Activated CD8-positive, alpha-beta memory T cell treated with anti-CD3 and anti-CD28 coated beads for 36 hours (primary cell): ENCODE results near the gene LDLRAD4. TPM values are rescaled to one million over a fixed set of nuclear protein-coding genes. Genes with fewer than 3 reads are reported as not detected.

ENCODE experiments used
- CTCF ChIA-PET: fragments of 350-600 bp; sonication (Branson Sonifier 250); formaldehyde crosslinking; loops from one replicate; lab custom pipeline; 2021; ENCODE audit warnings: antibody characterized with exemption; lab: Charles Lee
- POLR2A ChIA-PET: fragments of 350-600 bp; sonication (Branson Sonifier 250); formaldehyde crosslinking; loops from one replicate; lab custom pipeline; 2021; ENCODE audit warnings: antibody characterized with exemption; lab: Charles Lee
- total RNA-seq, 2 experiments: library from RNA; stranded (reverse); gene quantifications; one replicate each; pipeline ENCODE4 v1.2.3, GENCODE V29; 2021

LDLRAD4 gene
- total RNA-seq, 2 experiments from 2014 or later = 36.8 to 38.3 TPM

- POLR2A ChIA-PET = no interaction called here
- CTCF ChIA-PET = no interaction called here
Observed at GRCh38 chr18:13223311-13224143, 5.0 kb downstream of the LDLRAD4 start.

DNA sequence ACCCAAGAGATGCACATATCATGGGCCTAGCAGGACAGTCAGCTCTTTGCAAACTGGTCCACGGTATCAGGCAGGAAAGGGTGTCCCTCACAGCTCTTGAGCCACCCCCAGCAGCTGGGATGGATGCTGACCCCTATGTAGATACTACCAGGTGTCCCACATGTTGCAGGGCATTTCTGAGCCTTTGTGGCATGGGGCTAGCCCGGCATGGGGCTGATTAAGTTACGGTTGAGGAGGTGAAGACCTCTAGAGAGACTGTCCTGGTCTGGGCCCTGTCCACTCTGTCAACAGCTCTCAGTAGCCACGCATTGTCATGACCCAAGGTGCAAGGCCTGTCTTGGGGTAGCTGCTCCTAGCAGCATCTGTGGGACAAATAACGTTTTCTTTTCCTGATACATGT is 6.7 kb downstream of the LDLRAD4 start:
- ChIA-PET POLR2A (interaction anchor here (0.5 kb wide), 1 partner anchor 101 kb away, joined by 3 read pairs; no protein-coding TSS in a partner anchor), CTCF (no interaction called here)

DNA sequence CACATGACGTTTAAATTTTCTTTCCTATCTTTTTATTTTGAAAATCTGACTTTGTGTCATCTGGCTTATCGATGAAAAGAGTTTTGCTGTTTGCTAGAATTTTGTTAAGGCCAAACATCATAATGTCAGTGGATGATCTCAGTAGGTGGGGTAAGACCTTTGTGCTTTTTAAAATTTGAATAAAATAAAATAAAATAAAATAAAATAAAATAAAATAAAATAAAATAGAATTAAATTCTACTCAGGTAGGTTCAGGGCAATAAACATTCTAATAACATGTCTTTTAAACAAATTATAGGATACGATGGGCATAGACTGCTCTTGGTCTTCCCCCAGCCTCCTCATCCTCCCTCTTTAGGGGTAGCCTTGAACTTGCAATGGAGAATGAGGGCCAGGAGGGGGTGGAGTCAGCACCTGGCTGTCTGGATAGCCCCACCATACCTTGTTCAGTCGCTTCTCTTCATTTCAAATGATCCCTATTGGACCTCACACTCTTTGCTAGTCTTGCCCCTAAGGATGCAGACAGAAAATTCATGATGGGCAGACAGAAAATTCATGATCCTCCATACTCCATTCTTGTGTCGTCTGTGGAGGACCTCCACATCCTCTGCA is 8.1 kb downstream of the LDLRAD4 start:
- ChIA-PET POLR2A (no interaction called here), CTCF (no interaction called here)

GRCh38 chr18:13227910-13228309 is 9.3 kb downstream of the LDLRAD4 start:
- CTCF ChIA-PET = no interaction called here
- POLR2A ChIA-PET = no interaction called here

- POLR2A ChIA-PET = no interaction called here
- CTCF ChIA-PET = interaction anchor here (0.9 kb wide), 1 partner anchor 13 kb away, joined by 4 read pairs; no protein-coding TSS in a partner anchor
Observed at GRCh38 chr18:13229001-13229671, 10.6 kb downstream of the LDLRAD4 start.

DNA sequence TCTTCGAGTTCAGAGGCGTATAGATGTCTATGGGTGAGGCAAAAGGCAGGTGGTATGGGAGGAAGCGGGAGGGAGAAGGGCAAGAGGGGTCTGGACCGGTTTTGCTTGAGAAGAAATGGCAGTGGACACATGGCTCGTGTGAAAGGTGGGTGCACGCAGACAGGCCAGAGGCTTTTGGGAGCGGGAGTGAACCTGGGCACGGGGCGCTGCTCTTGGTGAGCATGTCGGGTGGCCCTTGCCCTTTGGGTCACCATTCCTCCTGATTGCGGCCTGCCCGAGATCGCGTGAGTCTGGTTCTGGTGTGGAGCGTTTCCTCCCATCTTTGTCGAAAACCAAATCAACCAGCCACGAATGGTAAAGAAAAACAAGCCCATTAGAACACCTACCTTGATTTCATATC is 12.6 kb downstream of the LDLRAD4 start:
- ChIA-PET POLR2A (no interaction called here), CTCF (no interaction called here)

DNA sequence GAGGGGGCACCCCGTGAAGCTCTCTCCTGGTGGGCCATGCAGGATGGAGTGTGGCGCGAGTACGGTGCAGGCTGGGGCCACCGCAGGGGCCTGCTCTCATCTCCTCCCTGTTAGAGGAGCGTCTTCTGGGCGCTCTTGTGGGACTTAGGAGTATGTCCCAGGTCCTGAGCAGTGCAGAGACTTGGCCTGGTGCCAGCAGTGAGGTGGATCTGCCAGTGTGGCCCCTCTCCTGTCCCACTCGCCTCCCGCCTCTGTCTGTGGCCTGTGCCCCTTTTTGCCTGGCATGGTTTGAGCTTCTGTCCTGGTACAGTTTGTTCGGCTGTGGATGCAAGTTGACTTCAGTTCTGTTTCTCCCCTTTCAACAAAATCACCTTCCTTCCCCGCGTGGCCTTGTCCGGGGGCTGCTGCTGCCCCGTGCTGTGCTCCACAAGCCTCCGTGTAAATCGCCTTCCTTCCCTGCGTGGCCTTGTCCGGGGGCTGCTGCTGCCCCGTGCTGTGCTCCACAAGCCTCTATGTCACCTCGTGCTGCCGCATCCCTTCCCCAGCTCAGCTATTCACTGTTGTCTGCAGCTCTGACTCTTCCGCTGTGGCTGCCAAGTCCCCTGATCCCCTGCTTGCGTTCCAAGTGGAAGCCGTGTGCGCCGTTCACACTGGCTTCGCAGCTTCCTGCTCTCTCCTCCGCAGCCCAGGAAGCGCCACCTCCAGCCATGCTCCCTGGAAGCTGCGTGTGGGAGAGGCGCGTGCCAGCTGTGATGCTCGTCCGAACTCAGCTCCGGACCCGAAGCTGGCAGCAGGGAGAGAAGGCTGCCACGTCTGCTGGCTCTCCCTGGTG is 13.7 kb downstream of the LDLRAD4 start:
- ChIA-PET POLR2A (no interaction called here), CTCF (interaction anchor here (1.1 kb wide), 1 partner anchor 16 kb away, joined by 4 read pairs; no protein-coding TSS in a partner anchor)

DNA sequence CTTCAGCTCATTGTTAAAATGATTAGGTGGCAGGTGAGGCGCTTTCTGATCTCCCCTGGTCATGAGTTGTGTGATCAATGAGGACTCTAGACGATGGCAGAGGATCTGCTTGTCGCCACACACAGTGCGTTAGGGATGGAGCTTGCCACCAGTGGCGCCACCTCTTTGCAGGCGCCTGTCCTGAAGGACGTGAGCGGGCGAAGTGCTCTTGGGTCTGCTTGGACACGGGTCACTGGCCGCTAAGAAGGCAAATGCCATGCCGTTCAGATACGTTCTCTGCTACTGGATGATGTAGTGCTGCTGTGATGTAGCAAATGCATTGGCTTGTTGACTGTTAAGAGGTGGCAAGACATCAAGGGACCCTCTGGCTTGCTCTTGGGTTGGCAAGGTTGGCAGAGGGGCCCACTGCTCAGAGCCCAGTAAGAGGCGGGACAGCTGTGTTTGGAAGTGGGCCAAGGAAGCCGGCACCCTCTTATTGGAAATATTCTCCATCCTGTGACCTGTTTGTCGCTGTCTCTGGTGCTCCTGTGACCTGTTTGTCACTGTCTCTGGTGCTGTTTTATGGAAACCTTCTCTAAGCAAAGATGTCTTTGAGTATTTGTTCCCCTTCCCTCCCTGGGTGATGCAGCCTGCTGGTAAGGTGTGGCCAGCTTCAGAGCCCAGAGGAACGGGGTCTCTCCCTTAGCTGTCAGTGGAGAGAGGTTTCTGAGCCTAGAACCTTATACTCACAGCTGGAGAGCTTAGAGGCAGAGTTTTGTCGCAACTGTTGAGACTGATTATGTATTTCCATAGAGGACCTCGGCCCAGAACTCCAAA is 14.6 kb downstream of the LDLRAD4 start:
- CTCF ChIA-PET = interaction anchor here (1.1 kb wide), 1 partner anchor 17 kb away, joined by 4 read pairs; no protein-coding TSS in a partner anchor

DNA sequence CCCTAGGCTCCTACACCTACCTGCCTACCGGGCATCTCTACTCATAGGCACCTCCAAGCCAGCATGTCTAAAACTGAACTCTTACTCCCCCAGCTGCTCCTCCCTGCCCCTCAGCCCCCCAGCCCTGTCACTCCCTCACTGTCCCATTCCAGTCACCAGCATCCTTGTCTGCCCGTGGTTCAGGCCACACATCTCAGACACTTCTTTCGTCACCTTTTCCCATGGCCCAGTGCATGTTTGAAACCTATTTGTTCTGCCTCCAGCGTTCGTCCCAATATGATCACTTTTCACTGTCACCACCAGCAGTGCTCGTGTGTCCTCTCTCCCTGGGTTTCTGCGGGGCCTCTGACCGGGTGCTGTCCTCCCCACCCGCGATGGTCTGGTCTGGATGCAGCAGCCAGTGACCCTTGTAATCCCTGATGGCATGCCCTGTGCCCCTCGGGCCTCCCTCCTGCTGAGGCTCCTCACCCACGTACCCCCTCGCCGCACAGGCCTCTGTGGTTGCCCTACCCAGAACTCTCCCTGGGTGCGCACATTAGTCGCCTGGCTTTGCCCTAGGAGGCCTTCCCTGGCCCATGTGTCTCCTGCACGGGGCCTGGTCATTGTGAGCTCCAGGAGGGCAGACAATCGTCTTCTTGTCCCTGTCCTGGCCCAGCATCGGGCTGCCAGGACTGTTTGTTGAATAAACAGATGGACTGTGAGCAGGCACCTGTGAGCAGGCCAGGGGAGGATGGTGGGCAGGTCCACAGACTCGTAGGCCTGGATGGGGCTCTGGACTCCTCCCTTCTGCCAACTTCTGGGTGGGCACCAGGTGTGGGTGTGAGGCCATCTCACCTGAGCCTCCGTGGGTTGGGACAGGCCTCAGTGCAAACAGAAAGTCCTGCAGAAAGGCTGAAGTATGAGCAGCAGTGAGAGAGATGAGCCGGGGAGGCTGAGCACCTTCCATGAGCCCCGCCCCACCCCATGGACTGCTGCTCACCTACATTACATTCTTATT is 15.5 kb downstream of the LDLRAD4 start:
- ChIA-PET POLR2A (no interaction called here), CTCF (no interaction called here)

More for the DNA sequence above, 14.6 kb downstream of the LDLRAD4 start:
- POLR2A ChIA-PET = no interaction called here

DNA sequence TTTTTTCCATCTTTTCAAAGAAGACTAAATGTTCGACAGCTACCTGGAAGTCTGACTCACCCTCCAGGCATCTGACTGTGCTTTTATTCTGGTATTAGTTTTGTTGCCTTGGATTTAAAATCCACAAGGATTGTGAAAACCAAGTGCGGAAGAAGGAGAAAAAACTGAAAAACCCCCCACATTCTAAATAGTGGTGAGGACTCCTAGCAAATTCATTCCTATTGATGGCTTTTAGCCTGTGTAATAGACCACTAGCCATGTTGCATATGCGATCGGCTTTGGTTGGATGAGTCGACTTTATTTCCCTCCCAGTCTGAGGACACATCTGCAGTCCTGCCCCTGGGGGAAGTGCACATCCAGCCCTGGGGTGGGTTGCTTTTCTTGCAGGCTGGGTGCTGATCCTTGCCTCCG is 16.9 kb downstream of the LDLRAD4 start:
- ChIA-PET POLR2A (no interaction called here), CTCF (no interaction called here)

DNA sequence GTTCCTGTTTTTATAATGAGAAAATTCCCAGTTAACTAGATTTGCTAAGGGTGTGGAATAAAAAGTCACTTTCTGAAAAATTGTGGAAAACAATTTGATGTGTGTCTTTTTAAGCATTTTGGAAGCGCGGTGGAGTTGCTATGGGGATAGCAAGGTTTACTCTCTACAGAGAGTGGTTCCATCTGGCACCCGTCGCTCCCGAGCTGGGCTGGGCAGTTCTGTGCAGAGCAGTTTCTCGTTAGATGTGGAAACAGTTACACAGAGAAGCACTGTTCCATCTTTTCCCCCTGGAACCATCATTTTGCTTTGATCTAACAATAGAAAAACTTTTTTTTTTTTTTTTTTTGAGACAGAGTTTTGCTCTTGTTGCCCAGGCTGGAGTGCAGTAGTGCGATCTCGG is 17.4 kb downstream of the LDLRAD4 start:
- CTCF ChIA-PET = no interaction called here
- POLR2A ChIA-PET = no interaction called here

- ChIA-PET CTCF (no interaction called here), POLR2A (no interaction called here)
Observed at GRCh38 chr18:13236411-13236810, 17.9 kb downstream of the LDLRAD4 start.

- CTCF ChIA-PET = no interaction called here
- POLR2A ChIA-PET = no interaction called here
Observed at GRCh38 chr18:13237073-13237472, 18.5 kb downstream of the LDLRAD4 start.

GRCh38 chr18:13237641-13238040 is 19.1 kb downstream of the LDLRAD4 start:
- ChIA-PET CTCF (no interaction called here), POLR2A (no interaction called here)

DNA sequence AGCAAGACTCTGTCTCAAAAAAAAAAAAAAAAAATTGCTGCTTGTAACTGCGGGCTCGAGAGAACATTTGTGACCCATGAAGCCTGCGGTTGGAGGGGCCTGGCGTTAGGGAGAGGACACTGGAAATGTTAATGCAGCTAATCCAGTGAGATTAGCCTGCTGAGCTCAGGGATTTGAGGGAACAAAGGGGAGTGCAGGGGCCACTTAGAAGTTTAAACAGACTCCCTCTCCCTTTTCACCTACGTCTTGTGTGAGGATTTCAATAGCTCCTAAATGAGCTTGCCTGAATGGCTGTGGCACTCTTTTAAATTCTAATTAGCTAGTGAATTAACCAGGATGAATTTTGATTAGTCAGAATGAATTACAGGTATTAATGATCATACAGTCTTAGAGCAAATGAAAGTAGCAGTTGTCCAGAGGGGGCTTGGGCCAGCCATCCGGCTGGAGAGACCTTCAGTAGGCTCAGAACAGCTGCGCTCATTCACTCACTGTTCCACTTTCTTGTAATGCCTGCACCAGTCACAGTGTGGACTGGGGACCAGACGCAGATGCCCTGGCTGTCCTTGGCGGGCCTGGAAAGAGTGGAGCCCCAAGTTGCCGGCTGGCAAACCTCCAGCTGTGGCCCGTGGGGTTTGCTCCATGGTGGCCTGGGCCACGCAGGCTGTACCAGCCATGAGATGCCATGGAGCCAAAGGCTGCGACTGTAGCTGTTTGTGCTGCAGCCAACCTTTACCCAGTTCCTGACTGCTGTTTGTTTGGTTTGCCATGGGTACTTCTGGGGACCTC is 20.8 kb downstream of the LDLRAD4 start:
- POLR2A ChIA-PET = no interaction called here

DNA sequence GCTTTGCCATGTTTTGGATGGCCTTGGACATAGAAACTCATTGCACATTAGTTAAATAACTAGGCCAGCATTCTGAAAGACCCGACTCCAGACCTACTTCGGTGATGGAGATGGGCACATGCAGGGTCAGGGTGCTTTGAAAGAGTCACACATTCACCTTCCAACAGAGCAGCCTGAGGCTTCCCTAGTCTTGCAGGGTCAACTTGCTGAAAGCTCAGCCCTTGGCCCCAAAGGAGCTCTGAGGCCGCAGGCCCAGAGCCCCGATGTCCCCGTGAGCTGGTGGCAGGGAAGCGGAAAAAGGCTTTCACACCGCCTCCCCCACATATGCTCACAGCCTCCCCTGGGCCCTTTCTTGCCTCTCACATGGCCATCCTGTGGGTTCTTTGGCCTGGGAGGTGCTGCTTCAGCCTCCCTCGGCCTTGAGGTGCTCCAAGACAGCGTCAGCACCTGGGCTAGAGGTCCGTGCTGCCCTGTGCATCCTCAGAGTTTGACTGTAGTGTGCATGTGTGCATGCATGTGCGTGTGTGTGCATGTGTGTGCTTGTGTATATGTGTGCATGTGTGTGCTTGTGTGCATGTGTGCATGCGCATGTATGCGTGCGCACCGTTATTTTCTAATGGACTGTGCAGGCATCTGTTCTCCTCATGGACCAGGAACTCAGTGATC is 21.6 kb downstream of the LDLRAD4 start:
- CTCF ChIA-PET = no interaction called here

More for the DNA sequence above, 20.8 kb downstream of the LDLRAD4 start:
- CTCF ChIA-PET = no interaction called here

More for the DNA sequence above, 21.6 kb downstream of the LDLRAD4 start:
- POLR2A ChIA-PET = no interaction called here
